ENCODE measurements around the gene ENPP6.
A peak's percentile ranks its signal among the peaks of the same experiment; 100 is the strongest.

ENPP6 gene

DNA sequence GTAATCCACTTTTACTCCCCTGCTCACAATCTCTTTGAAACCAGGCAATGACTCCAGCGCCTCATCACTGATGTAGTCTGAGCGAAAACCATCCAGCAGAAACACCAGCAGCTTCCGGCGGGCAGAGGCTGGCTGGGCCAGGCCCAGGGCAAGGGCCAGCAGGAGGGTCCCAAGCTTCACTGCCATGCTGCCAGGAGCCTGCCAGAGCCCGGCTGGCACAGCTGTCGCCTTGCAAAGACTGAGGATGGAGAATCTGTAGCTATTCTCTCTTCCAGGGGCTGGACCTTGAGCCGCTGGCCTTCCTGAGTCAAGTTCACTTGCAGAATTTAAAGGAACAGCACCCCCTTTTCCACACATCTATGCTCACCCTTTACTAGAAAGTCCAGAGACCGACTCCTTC, at the start of gene ENPP6:
ENPP6 (minus strand) TSS at position 240 of the 400 bp plus-strand sequence; CDS start at position 186, 54 bp downstream.
- DNase-seq = no peak

DNA sequence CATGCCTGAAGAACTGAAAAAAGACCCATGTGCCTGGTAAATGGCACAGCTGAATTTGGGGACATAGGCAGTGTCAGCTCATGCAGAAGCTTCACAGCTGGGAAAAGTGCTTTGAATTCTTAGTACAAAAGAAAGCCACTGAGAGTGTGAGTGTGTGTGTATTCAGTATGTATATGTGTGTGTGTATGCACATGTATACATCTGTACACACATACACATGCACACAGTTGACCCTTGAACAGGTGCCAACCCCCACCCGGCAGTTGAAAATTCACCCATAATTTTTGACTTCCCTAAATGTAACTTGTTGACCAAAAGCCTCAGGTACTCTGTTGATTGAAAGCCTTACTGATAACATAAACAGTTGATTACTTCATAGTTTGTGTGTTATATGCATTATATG, 49.5 kb upstream of the ENPP6 start:
- no peak for DNase-seq

DNA sequence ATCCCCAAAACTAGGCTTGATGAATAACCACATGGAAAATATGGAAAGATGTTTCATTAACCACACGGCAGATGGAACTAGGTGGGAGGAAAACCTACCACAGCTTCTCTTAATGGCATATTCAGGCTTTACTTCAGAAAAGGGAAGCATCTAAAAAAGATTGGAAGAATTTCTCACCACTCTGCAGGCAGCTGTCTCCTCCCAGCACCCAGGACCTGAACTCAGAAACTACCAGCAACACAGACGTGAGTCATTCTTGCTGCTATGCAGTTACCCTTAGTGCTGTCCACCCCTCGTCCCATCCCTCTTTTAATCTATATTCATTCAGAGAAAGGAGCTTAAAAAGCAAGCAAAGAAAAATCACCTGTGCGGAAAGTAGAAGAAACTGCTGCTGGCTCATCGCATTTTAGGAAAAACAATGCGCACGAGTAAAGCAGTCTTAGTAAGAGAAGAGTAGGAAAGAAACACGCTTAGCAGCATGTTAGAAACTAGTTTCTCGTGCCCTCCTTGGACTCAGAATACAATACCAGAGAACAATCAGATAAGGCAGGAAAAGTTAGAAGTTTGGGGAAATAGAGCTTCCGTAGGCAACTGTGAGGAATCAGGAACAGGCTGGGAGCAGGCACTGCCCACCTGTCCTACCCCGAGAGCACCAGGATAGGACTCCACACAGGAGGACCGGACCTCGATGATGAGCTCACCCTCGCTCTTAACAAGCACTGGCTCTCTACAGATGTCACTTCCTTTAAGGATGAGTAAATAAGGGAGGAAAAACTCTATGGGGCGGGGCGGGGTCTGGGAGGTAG, 48.1 kb upstream of the ENPP6 start:
- DNase-seq = peak; percentile 13

DNA sequence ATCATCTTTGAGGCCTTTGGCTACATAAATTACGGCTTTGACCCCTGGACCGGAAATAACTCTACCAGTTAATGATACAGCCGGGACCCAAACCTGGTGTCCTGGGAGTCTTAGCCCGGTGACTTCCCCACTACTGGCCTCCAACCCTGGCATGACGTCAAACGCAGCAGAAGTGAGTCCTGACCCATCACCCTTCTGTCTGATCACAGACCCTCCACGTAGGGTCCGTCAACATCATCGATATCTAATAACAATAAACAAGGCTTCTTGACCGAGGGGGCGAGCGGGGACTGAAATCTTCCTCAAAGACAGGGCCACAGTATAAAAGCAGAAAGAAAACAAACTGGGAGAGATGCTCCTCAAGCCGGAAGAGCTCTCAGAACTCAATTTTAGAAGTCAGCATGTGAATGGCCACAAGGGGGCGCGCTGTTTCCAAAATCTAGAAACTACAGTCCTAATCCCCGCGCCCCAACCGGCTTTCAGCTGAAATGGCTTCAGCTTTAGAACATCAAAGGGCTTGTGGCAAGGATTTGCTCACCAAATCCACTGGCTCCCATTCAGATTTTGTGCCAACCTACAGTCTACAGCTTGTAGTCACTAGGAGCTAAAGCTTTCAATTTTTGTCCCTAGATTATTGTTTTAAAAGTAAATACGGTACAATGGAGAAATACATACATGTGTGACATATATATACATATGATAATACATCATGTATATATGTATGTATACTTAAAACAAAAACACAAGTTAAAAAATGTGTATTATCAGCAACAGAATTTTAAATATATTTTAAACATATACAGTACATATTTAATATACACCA, 46.4 kb upstream of the ENPP6 start:
- DNase-seq = peak; percentile 77

DNA sequence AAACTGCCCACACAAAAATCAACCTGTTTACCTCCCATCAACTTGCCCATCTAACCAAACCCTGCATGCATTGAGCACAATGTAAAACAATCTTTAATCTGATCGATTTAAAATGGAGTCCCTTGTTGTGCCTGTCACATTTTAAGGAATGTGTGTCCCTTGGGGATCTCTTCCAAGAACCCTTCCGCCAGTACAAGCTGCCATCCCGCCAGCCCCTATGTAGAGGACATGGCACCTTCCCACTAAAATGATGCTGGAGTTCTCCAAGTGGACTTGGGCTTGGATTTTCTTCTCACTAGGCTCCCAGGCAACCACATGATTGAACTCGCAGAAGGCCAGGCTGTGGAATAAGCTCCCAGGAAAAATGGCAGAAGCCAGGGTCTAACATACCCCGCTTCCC, 45.8 kb upstream of the ENPP6 start:
- DNase-seq = no peak

DNA sequence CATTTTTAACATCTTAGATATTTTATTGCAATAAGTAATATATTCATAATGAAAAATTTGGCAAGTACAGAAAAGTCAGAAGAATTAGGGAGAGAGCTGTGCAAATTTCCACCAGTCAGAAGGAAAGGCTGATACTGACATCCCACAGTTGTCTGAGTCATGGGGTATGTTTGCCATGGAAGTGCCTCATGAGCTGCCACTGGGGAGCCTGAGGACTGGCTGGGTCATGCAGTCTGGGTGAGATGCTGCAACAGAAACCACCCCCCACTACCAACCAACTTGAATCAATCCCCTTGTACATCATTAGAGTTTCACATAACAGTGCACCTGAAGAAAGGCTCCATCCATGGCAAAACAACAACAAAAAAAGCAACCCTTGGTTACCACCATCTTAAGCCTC, 45.2 kb upstream of the ENPP6 start:
- no peak for DNase-seq

DNA sequence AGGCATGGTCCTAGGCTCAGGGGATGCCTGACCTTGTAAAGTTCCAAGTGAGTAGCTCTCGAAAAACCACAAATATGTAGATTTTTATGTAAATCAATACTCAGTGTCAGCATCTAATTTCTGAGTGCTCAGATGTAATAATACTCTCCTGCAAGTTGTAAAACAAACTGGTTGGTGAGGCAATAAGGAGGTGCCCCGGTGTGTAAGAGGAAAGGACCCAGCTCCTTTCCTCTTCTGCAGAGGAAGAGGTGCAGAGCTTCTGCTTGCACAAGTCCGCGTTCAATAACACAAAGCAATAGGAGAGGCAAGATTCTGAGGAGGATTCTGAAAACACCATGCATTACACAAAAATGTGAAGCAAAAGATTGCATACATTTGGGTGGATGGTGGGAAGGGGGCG, 43.6 kb upstream of the ENPP6 start:
- no peak for DNase-seq

DNA sequence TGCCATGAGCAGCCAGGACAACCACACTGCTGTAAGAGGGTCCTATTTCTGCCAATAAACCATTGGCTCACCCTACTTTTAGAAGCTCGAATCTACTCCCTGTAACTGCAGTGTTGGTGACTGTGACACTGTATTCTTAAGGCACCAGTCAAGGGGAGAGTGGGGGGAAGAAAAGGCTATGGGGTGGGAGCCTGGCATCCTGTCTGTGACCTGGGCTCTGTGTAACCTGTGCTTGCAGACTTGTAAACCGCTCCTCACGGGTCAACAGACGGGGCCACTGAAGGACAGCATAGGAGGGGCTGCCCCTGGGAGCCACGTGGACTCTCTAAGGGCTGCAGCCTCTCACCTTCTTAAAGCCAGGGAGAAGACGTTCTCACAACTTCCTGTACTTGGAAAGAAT, 42.2 kb upstream of the ENPP6 start:
- DNase-seq = no peak

DNA sequence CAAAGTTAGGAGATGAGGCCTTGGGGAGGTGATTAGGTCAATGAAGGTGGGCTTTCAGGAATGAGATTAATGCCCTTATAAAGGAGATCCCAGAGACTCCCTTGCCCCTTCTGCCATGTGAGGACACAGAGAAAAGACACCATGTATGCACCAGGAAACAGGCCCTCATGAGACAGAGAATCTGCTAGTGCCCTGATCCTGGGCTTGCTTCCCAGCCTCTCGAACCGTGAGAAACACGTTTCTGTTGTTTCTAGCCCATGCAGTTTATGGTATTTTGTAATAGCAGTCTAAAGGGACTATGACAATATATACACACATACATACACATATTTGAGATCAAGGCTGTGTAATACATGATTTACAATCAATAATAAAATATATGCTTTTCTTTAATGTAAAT, 41.4 kb upstream of the ENPP6 start:
- DNase-seq = no peak

DNA sequence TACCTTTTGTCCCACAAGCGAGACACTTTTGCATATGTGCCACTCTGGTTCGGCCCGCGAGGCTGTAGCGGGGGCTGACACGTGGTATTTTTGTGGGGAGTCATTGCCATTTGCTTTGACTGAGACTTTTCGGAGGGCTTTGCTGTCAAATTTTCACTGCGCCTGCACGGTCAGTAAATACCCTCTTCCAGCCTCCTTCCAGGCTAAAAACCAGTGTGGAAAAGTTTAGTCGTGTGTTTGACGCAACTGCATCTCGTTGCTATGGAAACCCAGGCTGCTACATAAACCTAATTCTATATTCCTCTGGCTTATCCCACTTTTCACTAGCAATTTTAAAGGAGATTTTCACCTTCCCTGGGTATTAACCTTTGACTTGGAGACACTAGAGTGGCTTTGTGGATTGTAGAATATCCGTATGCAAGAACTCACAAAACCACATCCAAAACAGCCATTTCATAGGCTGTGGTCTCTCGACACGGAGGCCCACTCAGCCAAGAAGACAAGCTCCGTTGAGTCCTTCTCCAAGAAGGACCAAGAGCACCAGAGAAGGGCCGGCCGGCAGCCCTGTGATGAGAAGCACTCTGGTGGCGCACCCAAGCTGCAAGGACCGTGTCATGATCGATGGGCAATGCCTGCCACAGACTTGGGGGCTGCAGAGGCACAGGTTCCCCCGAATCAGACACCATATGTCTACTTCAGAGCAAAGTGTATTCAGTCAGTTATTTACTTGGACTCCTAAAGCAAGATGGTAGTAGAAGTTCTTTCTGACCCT, 38.4 kb upstream of the ENPP6 start:
- DNase-seq = no peak

DNA sequence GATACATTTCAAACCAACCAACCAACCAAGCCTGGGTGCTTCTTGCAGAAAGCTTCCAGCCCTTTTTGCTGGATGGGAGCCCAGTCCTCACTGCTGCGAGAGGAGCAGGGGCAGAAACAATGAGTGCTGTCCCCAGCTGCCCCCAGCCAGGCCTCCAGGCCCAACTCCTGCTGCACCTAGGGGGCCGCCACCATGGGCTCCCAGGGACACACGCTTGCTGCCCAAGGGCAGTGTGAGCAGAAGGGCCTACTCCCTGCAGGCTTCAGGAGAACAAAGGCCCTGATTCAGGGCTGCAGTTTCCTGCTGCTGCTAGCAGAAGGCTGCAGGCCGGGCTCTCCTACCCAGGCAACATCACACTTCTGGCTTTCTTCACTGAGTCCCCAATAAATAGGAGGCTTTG, 37.7 kb upstream of the ENPP6 start:
- DNase-seq = no peak

DNA sequence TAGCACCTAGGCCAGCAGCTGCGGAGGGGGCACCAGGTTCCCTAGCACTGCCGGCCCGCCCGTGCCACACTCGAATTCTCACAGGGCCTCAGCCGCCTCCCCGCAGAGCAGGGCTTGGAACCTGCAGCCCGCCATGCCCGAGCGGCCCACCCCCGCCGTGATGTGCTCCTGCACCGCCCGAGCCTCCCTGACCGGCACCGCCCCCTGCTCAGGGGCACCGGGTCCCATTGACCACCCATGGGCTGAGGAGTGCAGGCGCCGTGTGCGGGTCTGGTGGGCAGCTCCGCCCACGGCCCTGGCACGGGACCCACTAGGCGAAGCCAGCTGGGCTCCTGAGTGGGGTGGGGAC, 35.4 kb upstream of the ENPP6 start:
- DNase-seq = no peak

DNA sequence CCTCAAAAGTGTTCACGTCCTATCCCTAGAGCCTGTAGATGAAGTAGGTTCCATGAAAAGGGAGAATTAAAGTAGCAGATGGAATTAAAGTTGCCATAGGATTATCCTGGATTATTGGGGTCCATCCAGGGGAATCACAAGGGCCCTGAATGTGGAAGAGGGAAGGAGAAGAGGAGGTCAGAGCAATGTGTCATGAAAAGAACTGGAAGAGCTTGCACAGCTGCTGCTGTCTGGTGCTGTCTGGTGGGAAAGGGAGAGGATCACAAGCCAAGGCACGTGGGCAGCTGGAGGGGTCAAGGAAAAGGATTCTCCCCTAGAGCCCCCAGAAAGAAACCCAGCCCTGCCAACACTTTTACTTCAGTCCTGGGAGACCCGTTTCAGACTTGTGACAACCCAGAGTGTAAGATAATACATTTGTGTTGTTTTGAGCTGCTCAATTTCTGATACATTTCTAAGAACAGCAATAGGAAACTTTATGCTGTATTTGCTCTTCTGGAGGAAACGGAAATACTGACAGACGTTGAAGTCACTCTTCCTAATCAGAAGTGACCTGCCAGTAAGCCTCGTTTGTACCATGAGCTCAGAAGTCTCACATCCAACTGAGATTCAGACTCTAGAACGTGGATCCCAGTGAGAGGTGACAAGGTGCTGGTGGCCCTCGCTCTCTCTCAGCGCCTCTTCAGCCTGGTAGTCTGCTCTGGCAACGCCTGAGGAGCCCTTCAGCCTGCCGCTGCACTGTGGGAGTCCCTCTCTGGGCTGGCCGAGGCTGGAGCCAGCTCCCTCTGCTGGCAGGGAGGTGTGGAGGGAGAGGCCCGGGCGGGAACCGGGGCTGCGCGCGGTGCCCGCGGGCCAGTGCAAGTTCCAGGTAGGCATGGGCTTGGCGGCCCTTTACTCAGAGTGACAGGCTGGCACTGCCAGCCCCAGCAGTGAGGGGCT, 34.7 kb upstream of the ENPP6 start:
- no peak for DNase-seq

DNA sequence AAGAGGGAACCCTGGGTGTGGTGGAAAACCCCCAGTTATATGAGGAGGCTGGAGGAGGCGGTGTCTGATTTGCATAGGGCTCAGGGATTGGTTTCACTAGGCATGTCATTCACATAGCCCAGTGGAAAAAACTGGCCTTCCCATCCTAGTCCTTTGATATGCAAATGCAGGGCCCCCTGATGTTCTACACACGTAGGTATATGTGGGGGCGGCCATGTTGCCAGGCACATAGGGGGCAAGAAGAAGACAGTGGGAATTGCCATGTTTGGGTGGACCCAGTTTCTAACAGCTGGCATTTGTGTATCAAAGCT, 34.0 kb upstream of the ENPP6 start:
- no peak for DNase-seq

DNA sequence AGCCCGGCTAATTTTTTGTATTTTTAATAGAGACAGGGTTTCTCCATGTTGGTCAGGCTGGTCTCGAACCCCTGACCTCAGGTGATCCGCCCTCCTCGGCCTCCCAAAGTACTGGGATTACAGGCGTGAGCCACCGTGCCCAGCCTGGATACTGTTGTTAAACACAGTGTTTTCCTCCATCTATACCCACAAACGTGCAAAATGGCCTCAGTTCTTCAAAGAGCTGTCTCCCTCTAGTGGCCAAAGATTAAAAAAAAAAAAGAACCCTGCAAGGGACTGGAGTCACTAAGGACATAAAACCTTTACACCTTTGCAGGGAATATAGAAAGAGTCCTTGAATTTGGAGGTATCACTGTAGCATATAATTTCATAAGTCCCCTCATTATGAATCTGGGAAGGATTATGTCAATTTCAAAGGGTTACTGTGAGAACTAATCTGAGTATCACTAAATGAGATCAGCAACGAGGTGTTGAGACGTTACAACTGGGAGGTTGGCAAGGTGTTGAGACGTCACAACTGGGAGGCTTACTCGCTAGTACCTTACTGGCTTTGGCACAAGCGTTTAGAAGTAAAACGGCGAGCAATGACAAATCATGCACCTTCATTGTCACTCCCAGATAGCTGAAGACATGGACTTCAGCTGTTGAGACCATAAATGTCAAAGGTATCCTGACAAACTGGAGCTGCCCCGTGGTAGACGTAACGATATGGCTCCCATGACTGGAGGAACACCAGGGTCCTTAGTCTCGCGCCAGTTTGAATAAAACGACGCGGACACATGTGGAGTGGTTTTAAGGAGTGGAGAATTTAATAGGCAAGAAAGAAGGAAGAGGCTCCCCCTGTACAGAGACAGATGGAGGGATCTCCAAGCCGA, 33.4 kb upstream of the ENPP6 start:
- DNase-seq = peak; percentile 41

DNA sequence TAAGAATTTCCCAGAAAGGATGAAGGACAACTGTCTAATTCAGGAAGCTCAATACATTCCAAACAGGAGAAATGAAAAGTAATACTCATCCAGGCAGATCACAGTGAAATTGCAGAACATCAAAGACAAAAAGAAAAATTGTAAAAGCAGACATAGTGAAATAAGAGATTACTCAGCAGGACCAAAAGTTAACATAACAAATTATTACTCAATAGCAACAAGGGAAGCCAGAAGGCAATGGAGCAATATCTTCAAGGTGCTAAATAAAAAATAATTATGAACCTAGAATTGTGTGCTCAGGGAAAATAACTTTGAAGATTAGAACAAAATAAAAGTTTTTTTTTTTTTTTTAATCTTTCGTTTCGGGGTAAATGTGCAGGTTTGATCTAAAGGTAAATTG, 30.5 kb upstream of the ENPP6 start:
- DNase-seq = no peak

DNA sequence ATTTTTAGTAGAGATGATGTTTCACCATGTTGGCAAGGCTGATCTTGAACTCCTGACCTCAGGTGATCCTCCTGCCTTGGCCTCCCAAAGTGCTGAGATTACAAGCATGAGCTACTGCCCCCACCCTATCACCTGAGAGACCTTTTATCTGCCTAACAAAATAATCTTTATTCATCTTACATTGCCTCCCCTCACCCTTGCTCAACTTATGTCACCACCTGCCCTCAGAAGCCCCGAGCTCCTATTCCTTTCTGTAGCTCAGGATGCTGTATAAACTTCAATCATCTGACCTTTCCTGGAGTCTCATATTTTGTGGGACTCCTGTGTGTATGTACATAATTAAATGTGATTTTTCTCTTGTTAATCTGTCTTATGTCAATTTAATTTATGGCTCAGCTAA, 29.7 kb upstream of the ENPP6 start:
- no peak for DNase-seq

DNA sequence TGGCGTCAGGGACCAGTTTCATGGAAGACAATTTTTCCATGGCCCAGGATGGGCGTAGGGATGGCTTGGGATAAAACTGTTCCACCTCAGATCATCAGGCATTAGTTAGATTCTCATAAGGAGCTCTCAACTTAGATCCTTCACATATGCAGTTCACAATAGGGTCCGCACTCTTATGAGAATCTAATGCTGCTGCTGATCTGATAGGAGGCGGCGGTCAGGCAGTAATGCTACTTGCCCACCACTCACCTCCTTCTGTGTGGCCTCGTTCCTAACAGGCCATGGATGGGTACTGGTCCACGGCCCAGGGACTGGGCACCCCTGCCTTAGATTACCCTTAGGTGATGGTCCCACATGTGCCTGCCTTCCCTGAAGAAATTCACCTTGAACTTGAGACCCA, 28.8 kb upstream of the ENPP6 start:
- no peak for DNase-seq

DNA sequence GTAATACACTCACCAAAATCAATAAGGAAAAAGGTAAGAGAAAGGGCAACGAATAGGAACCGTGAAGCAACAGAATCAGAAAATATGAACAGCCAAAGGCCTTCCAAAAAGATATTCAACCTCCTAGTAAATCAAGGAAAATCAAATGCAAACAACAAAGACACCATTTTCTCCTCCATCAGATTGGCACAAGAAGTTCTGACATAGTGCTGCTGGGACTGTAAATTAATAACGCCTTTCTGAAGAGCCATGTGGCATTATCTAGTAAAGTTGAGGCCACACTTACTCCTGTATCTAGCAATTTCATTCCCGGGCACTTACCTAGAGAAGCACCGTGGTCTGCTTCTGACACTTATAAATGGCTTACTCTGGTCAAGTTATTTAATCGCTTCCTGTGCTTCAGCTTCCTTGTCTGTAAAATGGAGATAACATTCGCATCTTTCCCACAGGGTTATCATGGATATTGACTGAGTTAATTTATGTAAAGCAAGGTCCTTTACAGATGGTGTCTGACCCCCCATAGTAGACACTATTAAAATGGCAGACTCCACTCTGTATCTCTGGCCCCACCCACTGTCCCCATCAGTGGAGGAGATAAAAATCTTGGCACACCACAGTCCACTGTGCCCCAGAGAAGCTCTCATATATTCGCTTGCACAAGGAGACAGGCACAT, 20.5 kb upstream of the ENPP6 start:
- no peak for DNase-seq

DNA sequence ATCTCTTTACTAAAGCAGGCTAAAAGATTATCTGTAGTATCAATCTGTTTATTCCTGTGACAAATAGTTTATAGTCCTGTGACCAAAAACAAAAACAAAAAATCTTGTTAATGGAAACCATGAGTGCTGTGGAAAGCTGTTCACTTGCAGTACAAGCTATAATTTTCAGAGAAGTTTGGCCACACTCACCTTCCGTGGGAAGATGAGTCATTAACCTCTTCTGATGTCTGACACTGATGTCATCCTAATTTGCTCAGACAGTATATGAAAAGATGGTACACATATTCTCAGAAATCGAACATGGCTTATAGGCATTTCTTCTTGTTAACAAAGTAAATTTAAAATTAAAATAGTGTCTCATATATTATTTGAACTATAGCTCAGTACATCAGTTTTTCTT, 19.9 kb upstream of the ENPP6 start:
- no peak for DNase-seq

DNA sequence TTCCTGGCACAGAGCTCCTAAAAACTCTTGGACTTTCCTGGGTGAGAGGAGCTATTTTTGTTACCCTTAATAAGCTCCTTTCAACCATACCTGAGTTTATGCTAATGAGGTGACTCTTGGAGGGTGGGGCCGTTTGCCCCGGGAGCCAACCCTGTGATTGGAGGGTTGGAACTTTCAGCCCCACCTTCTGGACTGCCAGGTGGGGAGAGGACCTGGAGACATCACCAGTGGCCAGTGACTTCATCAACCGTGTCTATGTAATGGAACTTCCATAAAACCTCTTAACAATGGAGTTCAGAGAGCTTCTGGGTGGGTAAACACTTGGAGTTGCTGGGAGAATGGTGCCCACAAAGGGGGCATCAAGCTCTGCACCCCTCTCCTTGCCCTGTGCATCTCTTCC, 17.9 kb upstream of the ENPP6 start:
- DNase-seq = no peak

Measured in HCEC 1CT (cell line).